ENCODE measurements around the gene PCDHGA1.

DNA sequence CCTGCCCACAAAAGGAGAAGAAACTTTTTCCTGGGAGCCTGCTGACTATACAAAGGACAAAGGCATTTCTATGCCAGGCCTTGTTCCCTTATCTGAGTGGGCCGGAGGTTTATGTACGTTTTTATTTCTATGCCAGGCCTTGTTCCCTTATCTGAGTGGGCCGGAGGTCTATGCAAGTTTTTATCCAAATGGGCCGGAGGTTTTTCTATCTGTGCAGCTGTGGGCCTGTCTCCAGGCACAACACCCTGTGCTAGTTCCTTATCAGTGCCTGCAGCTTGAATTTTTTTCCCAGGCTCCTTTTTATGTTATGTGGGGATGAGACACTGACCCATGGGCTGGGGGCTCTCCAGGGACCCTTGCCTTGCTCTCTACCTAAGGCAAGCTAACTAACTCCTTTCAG is 31.9 kb upstream of the PCDHGA1 start:
- TF ChIP-seq, protein P1, sequence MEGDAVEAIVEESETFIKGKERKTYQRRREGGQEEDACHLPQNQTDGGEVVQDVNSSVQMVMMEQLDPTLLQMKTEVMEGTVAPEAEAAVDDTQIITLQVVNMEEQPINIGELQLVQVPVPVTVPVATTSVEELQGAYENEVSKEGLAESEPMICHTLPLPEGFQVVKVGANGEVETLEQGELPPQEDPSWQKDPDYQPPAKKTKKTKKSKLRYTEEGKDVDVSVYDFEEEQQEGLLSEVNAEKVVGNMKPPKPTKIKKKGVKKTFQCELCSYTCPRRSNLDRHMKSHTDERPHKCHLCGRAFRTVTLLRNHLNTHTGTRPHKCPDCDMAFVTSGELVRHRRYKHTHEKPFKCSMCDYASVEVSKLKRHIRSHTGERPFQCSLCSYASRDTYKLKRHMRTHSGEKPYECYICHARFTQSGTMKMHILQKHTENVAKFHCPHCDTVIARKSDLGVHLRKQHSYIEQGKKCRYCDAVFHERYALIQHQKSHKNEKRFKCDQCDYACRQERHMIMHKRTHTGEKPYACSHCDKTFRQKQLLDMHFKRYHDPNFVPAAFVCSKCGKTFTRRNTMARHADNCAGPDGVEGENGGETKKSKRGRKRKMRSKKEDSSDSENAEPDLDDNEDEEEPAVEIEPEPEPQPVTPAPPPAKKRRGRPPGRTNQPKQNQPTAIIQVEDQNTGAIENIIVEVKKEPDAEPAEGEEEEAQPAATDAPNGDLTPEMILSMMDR (IDR thresholded peaks at IDR 0.05; ENCODE audit: low read depth, low read length, poor library complexity, severe bottlenecking) = no peak
- TF ChIP-seq EZH2phosphoT487 (IDR thresholded peaks at IDR 0.05; ENCODE audit: borderline replicate concordance, low read length) = no peak

All from DOHH2 (cell line).